Camera-type eye (tissue), 1 donor: ENCODE data around the gene SCARF1. TPM values are rescaled to one million over a fixed set of nuclear protein-coding genes. Genes with fewer than 3 reads are reported as not detected.

ENCODE experiments used
- total RNA-seq: library from RNA; depleted of rRNA; stranded (reverse); fragments of >200 nt; gene quantifications from one replicate; pipeline ENCODE4 v1.2.3, GENCODE V29; 2014

The SCARF1 gene
- 11.1 TPM for total RNA-seq

DNA sequence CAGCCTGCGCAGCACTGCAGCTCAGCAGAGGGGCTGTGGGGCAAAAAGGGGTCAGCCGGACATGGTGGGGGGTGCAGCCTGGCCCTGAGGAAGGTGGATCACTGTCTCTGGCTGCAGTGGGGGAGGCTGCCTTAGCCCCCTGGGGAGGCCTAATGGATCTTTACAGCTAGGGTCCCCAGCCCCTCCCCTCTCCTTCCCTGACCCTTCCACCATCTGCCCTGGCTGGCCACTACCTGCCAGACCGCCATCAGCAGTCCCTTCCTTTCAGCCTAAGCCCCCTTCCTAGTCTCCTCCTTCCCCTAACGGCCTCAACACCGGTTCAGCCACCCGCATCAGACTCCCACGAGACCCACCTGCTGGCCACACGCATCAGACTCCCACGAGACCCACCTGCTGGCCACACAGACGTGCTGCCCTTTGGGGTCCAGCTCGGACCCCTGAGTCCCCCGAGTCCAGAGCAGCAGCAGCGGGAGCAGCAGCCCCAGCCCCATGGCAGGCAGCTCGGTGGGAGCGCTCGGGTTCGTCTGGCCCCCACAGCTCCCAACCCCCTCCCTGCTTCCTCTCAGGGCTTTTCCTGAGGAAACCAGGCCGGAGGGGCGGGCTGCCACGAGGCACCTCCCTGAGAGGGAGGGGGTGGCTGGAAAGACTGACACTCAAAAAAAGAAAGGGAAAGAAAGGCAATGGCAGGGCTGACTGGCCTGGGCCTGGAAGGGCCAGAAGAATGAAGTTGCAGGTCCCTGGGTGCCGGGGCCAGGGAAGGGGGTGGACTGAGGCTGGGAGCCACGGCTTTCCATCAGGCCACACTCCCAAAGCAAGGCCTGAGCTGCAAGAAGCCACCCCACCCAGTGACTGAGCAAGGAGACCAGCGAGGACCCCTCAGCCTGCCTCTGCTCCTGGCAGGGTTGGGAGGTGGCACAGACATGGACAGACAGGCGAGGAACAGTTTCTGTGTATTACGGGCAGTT is at the start of gene SCARF1:
TSS of gene SCARF1 (minus strand) at position 526 of the 965 bp plus-strand sequence. CDS start at position 491, 35 bp downstream.

GRCh38 chr17:1684378-1685189 is 39.1 kb upstream of the SCARF1 start, which contains the start of gene PRPF8:
Gene PRPF8 (minus strand): TSS chr17:1684867. CDS start chr17:1684571, 296 bp downstream.

GRCh38 chr17:1649844-1650501 is 4.4 kb upstream of the SCARF1 start, which contains the start of gene RILP:
Gene RILP (minus strand): TSS chr17:1649866. CDS start chr17:1649804, 62 bp downstream.

DNA sequence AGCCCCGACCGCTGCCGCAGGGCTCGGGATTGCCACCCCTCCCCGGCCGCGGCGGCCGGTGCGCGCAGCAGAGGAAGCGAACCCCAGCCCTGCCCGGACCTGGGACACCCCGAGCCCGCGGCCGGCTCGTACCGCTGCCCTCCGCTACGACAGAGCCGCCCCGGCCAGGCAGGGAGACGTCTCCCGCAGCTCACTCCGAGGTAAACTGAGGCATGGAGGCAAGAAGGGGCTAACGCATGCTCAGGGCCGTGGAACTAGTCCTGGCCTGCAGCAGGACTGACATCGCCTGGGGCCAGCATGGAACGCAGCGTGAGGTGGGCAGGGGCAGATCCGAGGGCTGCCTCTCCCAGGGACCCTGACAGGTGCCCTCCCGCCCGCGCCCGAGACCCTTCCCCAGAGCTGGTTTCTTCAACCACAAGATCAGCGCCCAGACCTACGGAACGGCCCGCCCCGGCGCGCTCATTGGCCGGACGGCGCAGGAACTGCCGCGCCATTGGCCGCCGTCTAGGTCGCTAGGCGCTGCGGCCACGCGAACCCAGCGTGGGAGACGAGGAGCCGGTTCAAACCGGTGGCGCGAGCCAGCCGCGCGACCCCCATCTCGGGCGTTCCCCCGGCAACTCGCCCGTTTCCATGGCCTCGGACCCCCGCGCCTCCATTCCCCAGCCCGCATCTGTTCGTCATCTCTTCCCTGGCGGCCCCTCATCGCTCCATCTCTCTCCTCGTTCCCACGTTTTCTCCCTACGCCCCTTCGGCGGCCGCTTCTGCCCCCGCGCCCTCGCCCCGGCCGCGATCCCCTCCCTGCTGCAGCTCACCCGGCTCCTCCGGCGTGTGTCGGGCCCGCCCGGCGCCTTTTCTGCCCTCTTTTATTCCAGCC is 17.3 kb downstream of the SCARF1 start, which contains the start of gene SLC43A2:
TSS of gene SLC43A2 (minus strand) at position 853 of the 874 bp plus-strand sequence. CDS start 960 bp downstream, outside the sequence.

Other genes starting within 250 kb of the SCARF1 start
- gene YWHAE, start 245.5 kb downstream of the SCARF1 start, total RNA-seq = 1,088 TPM
- gene CRK, start 189.5 kb downstream of the SCARF1 start, total RNA-seq = 89.7 TPM
- gene MYO1C, start 153.0 kb downstream of the SCARF1 start, total RNA-seq = 69.0 TPM
- 74.9 TPM for gene INPP5K, start 129.1 kb downstream of the SCARF1 start, total RNA-seq
- gene PITPNA, start 82.9 kb downstream of the SCARF1 start, total RNA-seq = 47.5 TPM
- gene SLC43A2, start 16.9 kb downstream of the SCARF1 start, total RNA-seq = 21.1 TPM
- 12.0 TPM for gene RILP, start 4.1 kb upstream of the SCARF1 start, total RNA-seq
- 239 TPM for gene PRPF8, start 39.1 kb upstream of the SCARF1 start, total RNA-seq
- 4.1 TPM for gene TLCD2, start 64.6 kb upstream of the SCARF1 start, total RNA-seq
- 23.7 TPM for gene WDR81, start 79.0 kb upstream of the SCARF1 start, total RNA-seq
- gene SERPINF2, start 97.1 kb upstream of the SCARF1 start, total RNA-seq = 1.6 TPM
- 916 TPM for gene SERPINF1, start 116.3 kb upstream of the SCARF1 start, total RNA-seq
- gene SMYD4, start 184.2 kb upstream of the SCARF1 start, total RNA-seq = 16.1 TPM
- gene RPA1, start 184.3 kb upstream of the SCARF1 start, total RNA-seq = 48.8 TPM